ENCODE data around the gene WDR64.

GRCh38 chr1:241819340-241819866 is 167.3 kb downstream of the WDR64 start:
- TF ChIP-seq POLR2A (IDR thresholded peaks at IDR 0.05) = no peak
- TF ChIP-seq CTCF (IDR thresholded peaks at IDR 0.05) = no peak
- no peak for TF ChIP-seq POLR2AphosphoS5 (IDR thresholded peaks at IDR 0.05)
